Muscle of leg (tissue), 11 donors: ENCODE data around the gene FAM187B. TPM values are rescaled to one million over a fixed set of nuclear protein-coding genes. Genes with fewer than 3 reads are reported as not detected.

Source experiments
- DNase-seq: peaks from one replicate; pipeline ENCODE4 v3.0.0; 2013
- H3K27ac ChIP-seq: one replicate; pipeline ENCODE4 v1.5.1; 2013; ENCODE audit warnings: mild to moderate bottlenecking, low read length, control low read depth
- H3K27me3 ChIP-seq: one replicate; pipeline ENCODE4 v1.6.1; 2013; ENCODE audit warnings: low read length; ENCODE audit not compliant: control insufficient read depth, insufficient read depth
- H3K36me3 ChIP-seq: one replicate; pipeline ENCODE4 v1.6.1; 2013; ENCODE audit warnings: low read length; ENCODE audit not compliant: control insufficient read depth, insufficient read depth
- H3K4me1 ChIP-seq: one replicate; pipeline ENCODE4 v1.6.1; 2013; ENCODE audit warnings: low read length; ENCODE audit not compliant: control insufficient read depth, insufficient read depth
- H3K4me3 ChIP-seq: one replicate; pipeline ENCODE4 v1.5.1; 2013; ENCODE audit warnings: low read length, control low read depth
- H3K9me3 ChIP-seq: replicated peaks from 2 replicates; pipeline ENCODE4 v1.6.1; 2013; ENCODE audit warnings: low read depth, low read length; ENCODE audit not compliant: control insufficient read depth
- WGBS: methylation state at CpG from one replicate; pipeline ENCODE4 v1.1.5; 2013; ENCODE audit warnings: missing lambda C conversion rate; ENCODE audit not compliant: insufficient coverage; 5-methylcytosine and 5-hydroxymethylcytosine counted together
- polyA plus RNA-seq, 8 donors: library from polyadenylated mRNA; unstranded; fragments of 120-200 nt; gene quantifications; one replicate each; pipeline versions ENCODE4 v1.2.1 to v1.2.3, GENCODE V29; 2013; ENCODE audit warnings: inconsistent platforms in 1 of 8, low replicate concordance in 1 of 8; ENCODE audit not compliant: insufficient read length in 8 of 8, insufficient read depth in 1 of 8
- total RNA-seq: library from RNA; stranded (reverse); fragments of 120-200 nt; gene quantifications from one replicate; pipeline ENCODE4 v1.2.4, GENCODE V29; 2013

Gene FAM187B
- total and polyA plus RNA-seq, 9 donors: not detected

- peaks cover 15% of the 10 kb centered on the region for H3K27me3 ChIP-seq
- peaks cover 5% of the 10 kb centered on the region for H3K36me3 ChIP-seq
- no peak overlapping the region for H3K4me3 ChIP-seq
- no peak for DNase-seq
- no peak overlapping the region for H3K27ac ChIP-seq
- peaks cover 23% of the 10 kb centered on the region for H3K4me1 ChIP-seq
- H3K9me3 ChIP-seq: no peaks in the 10 kb centered on the region
- WGBS: 66% methylated on average over 5 of the region's 12 CpGs
Observed at GRCh38 chr19:35261356-35262100, 33.0 kb upstream of the FAM187B start.

GRCh38 chr19:35260694-35261304 lies 32.3 kb upstream of the FAM187B start:
- WGBS: 86% methylated on average over 7 of the region's 10 CpGs
- H3K9me3 ChIP-seq: no peaks in the 10 kb centered on the region
- no peak for DNase-seq
- peaks cover 19% of the 10 kb centered on the region for H3K4me1 ChIP-seq
- no peak overlapping the region for H3K4me3 ChIP-seq
- no peaks in the 10 kb centered on the region for H3K36me3 ChIP-seq
- H3K27me3 ChIP-seq: peaks cover 15% of the 10 kb centered on the region
- no peak overlapping the region for H3K27ac ChIP-seq

GRCh38 chr19:35257113-35257461 lies 28.5 kb upstream of the FAM187B start:
- Histone ChIP-seq H3K4me1 (no peaks in the 10 kb centered on the region), H3K27me3 (peaks cover 13% of the 10 kb centered on the region), H3K36me3 (no peaks in the 10 kb centered on the region), H3K4me3 (no peak overlapping the region), H3K9me3 (no peaks in the 10 kb centered on the region), H3K27ac (no peak overlapping the region)
- no peak for DNase-seq
- WGBS: 75% methylated on average over 9 of the region's 9 CpGs

GRCh38 chr19:35256566-35256965 lies 28.0 kb upstream of the FAM187B start:
- no peaks in the 10 kb centered on the region for H3K9me3 ChIP-seq
- WGBS: 50% methylated on average over 1 of the region's 2 CpGs
- DNase-seq: no peak

GRCh38 chr19:35254341-35255297 lies 26.1 kb upstream of the FAM187B start:
- no peaks in the 10 kb centered on the region for H3K9me3 ChIP-seq
- H3K27ac ChIP-seq: peak overlapping the region; percentile 71
- no peak for DNase-seq
- no peaks in the 10 kb centered on the region for H3K36me3 ChIP-seq
- no peak overlapping the region for H3K4me3 ChIP-seq
- H3K4me1 ChIP-seq: no peaks in the 10 kb centered on the region
- peaks cover 28% of the 10 kb centered on the region for H3K27me3 ChIP-seq
- 88% methylated on average over 15 of the region's 17 CpGs for WGBS

More at GRCh38 chr19:35256566-35256965, 28.0 kb upstream of the FAM187B start:
- Histone ChIP-seq H3K27me3 (peaks cover 14% of the 10 kb centered on the region), H3K27ac (no peak overlapping the region), H3K36me3 (no peaks in the 10 kb centered on the region), H3K4me1 (no peaks in the 10 kb centered on the region), H3K4me3 (no peak overlapping the region)

GRCh38 chr19:35253316-35254286 lies 25.1 kb upstream of the FAM187B start:
- no peaks in the 10 kb centered on the region for H3K9me3 ChIP-seq
- peak overlapping the region; percentile 62 for H3K27ac ChIP-seq
- DNase-seq: no peak
- H3K4me1 ChIP-seq: peaks cover 1% of the 10 kb centered on the region
- no peak overlapping the region for H3K4me3 ChIP-seq
- no peaks in the 10 kb centered on the region for H3K36me3 ChIP-seq
- WGBS: 77% methylated on average over 5 of the region's 9 CpGs
- H3K27me3 ChIP-seq: peaks cover 37% of the 10 kb centered on the region

GRCh38 chr19:35251456-35251855 lies 22.9 kb upstream of the FAM187B start:
- H3K4me1 ChIP-seq: peaks cover 8% of the 10 kb centered on the region
- no peak overlapping the region for H3K27ac ChIP-seq
- H3K36me3 ChIP-seq: no peaks in the 10 kb centered on the region
- no peak for DNase-seq
- peaks cover 42% of the 10 kb centered on the region for H3K27me3 ChIP-seq
- WGBS: 43% methylated on average over 1 of the region's 2 CpGs
- no peak overlapping the region for H3K4me3 ChIP-seq
- H3K9me3 ChIP-seq: no peaks in the 10 kb centered on the region

- WGBS: 90% methylated on average over 29 of the region's 34 CpGs
- H3K27ac ChIP-seq: no peak overlapping the region
Observed at GRCh38 chr19:35249848-35250711, 21.5 kb upstream of the FAM187B start.

More at GRCh38 chr19:35249848-35250711, 21.5 kb upstream of the FAM187B start:
- Histone ChIP-seq H3K36me3 (no peaks in the 10 kb centered on the region), H3K9me3 (no peaks in the 10 kb centered on the region), H3K4me3 (no peak overlapping the region), H3K4me1 (peaks cover 8% of the 10 kb centered on the region), H3K27me3 (peaks cover 46% of the 10 kb centered on the region)
- no peak for DNase-seq
